Loucy (cell line): ENCODE results near the gene SLC39A9.

Source experiments
- EZH2phosphoT487 ChIP-seq: fragments of 200-600 bp; IDR thresholded peaks from 2 replicates; pipeline ENCODE4 v1.6.1; 2018; ENCODE audit warnings: antibody characterized with exemption, mild to moderate bottlenecking, moderate library complexity, borderline replicate concordance
- TF ChIP-seq, protein P1 (sequence below): fragments of 200-600 bp; sonication (generic); conservative IDR thresholded peaks from 2 replicates; pipeline ENCODE4 v1.5.1; 2014; ENCODE audit warnings: mild to moderate bottlenecking, antibody characterized with exemption, low read length

DNA sequence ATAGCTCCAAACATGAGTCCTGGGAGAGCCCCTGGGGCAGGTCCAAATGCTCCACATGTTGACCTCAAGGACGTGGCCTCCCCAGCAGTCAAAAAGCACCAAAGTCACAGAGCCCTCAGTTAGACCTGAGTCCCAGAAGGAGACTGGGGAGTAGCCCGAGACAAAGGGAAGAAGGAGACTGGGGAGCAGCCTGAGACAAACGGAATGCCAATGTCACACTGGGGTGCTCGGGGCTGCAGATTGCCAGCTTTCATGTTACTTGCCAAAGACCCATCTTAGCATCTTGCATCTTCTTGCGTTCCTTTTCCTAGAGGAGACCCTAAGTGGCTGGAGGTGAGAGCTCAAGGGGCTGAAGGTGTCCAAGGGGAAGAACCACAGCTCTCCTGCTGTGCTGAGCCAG lies 100.9 kb downstream of the SLC39A9 start:
- TF ChIP-seq, protein P1, sequence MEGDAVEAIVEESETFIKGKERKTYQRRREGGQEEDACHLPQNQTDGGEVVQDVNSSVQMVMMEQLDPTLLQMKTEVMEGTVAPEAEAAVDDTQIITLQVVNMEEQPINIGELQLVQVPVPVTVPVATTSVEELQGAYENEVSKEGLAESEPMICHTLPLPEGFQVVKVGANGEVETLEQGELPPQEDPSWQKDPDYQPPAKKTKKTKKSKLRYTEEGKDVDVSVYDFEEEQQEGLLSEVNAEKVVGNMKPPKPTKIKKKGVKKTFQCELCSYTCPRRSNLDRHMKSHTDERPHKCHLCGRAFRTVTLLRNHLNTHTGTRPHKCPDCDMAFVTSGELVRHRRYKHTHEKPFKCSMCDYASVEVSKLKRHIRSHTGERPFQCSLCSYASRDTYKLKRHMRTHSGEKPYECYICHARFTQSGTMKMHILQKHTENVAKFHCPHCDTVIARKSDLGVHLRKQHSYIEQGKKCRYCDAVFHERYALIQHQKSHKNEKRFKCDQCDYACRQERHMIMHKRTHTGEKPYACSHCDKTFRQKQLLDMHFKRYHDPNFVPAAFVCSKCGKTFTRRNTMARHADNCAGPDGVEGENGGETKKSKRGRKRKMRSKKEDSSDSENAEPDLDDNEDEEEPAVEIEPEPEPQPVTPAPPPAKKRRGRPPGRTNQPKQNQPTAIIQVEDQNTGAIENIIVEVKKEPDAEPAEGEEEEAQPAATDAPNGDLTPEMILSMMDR: no peak
- no peak for TF ChIP-seq EZH2phosphoT487
